K562 (cell line): Measurements from ENCODE around the gene TTC21A. TPM values are rescaled to one million over a fixed set of nuclear protein-coding genes. Genes with fewer than 3 reads are reported as not detected.
A peak's percentile ranks its signal among the peaks of the same experiment; 100 is the strongest.

ENCODE experiments used
- ATAC-seq: fragments of 200-7000 bp; cut with Tn5 transposase; 3 replicates; pipeline ENCODE4 v1.9.1; 2020; ENCODE audit warnings: moderate library complexity
- BruUV-seq: library from RNA; stranded (reverse); fragments of 400-500 nt; replicated peaks from 2 replicates; lab custom pipeline; 2021; lab: Mats Ljungman, UMichigan
- CTCF ChIA-PET: fragments of 300-600 bp; formaldehyde crosslinking; extraction: SDS; loops from one replicate; lab custom pipeline; 2021; ENCODE audit warnings: low intra/inter-chr PET ratio; lab: Yijun Ruan, JAX
- POLR2A ChIA-PET: fragments of 300-600, 350-650 bp; sonication (Branson Sonifier 250); formaldehyde crosslinking; extraction: SDS; loops from one replicate; lab custom pipeline; 2021; ENCODE audit warnings: antibody characterized with exemption, inconsistent platforms; lab: Yijun Ruan, JAX
- DNase-seq, 4 experiments: peaks; one replicate each; pipeline versions ENCODE4 v3.0.0 to v3.0.0-alpha.2; 2011 to 2018; ENCODE audit warnings: low spot score in 3 of 4, mixed read lengths in 3 of 4; ENCODE audit errors: extremely low read depth in 1 of 4
- FAIRE-seq: peaks from 2 replicates; lab custom pipeline; 2011; peaks lifted over from hg19 to GRCh38; lab: Jason Lieb, UNC
- H2AFZ ChIP-seq: 2 replicates; pipeline ENCODE4 v1.6.0; 2011; ENCODE audit warnings: low read depth, low read length, control low read depth, inconsistent platforms
- H3K27ac ChIP-seq: fragments of 200-600 bp; 3 replicates; pipeline ENCODE4 v1.8.0; 2011; ENCODE audit warnings: low read depth, mild to moderate bottlenecking, control low read depth, inconsistent platforms, low read length, moderate library complexity, mixed read lengths; ENCODE audit errors: extremely low read depth
- H3K27me3 ChIP-seq, 2 experiments: fragments of 300-600 bp in 1 of 2; 2 replicates in 1 of 2; 3 replicates in 1 of 2; pipeline versions ENCODE4 v1.6.0 to v1.8.0; 2011; ENCODE audit warnings: inconsistent platforms in 2 of 2, low read length in 2 of 2, mild to moderate bottlenecking in 1 of 2, mixed read lengths in 1 of 2, moderate library complexity in 1 of 2; ENCODE audit not compliant: control insufficient read depth in 2 of 2, insufficient read depth in 2 of 2
- H3K36me3 ChIP-seq: fragments of 300-600 bp; 3 replicates; pipeline ENCODE4 v1.8.0; 2011; ENCODE audit warnings: mild to moderate bottlenecking, low read length, inconsistent platforms; ENCODE audit not compliant: control insufficient read depth, insufficient read depth
- H3K4me1 ChIP-seq, 2 experiments: fragments of 200-600 bp in 1 of 2; replicated peaks in 1 of 2; 2 replicates in 1 of 2; 3 replicates in 1 of 2; pipeline versions ENCODE4 v1.5.1 to v1.8.0; 2011; ENCODE audit warnings: inconsistent platforms in 2 of 2, low read length in 2 of 2, mild to moderate bottlenecking in 1 of 2, mixed read lengths in 1 of 2, moderate library complexity in 1 of 2; ENCODE audit not compliant: control insufficient read depth in 2 of 2, insufficient read depth in 2 of 2
- H3K4me2 ChIP-seq: 2 replicates; pipeline ENCODE4 v1.6.1; 2011; ENCODE audit warnings: low read length, control low read depth, inconsistent platforms, mixed read lengths; ENCODE audit not compliant: insufficient read depth
- H3K4me3 ChIP-seq: fragments of 200-600 bp; sonication (generic), shearing (Covaris generic); 2 replicates; pipeline ENCODE4 v1.5.1; 2016; ENCODE audit warnings: control low read depth, inconsistent platforms
- H3K79me2 ChIP-seq: fragments of 200-600 bp; 3 replicates; pipeline ENCODE4 v1.8.0; 2011; ENCODE audit warnings: low read length, inconsistent platforms; ENCODE audit not compliant: control insufficient read depth, insufficient read depth
- H3K9ac ChIP-seq, 2 experiments: 2 replicates each; pipeline versions ENCODE4 v1.6.0 to v1.6.1; 2011; ENCODE audit warnings: low read depth in 2 of 2, low read length in 2 of 2, control low read depth in 1 of 2, inconsistent platforms in 1 of 2, mild to moderate bottlenecking in 1 of 2, mixed read lengths in 1 of 2; ENCODE audit not compliant: insufficient read depth in 1 of 2
- H3K9me1 ChIP-seq: one replicate; pipeline ENCODE4 v1.6.0; 2011; ENCODE audit warnings: inconsistent platforms, mild to moderate bottlenecking, low read length, moderate library complexity; ENCODE audit not compliant: control insufficient read depth, insufficient read depth
- H3K9me3 ChIP-seq: replicated peaks from 2 replicates; pipeline ENCODE4 v1.5.1; 2011; ENCODE audit warnings: low read depth, low read length, inconsistent platforms; ENCODE audit not compliant: control insufficient read depth, insufficient read depth
- H4K20me1 ChIP-seq: replicated peaks from 2 replicates; pipeline ENCODE4 v1.6.1; 2011; ENCODE audit warnings: low read length, inconsistent platforms, mixed read lengths; ENCODE audit not compliant: control insufficient read depth, insufficient read depth
- BMI1 ChIP-seq: fragments of 150-350 bp; IDR thresholded peaks from 2 replicates; pipeline ENCODE4 v1.6.1; 2014; ENCODE audit warnings: low read length
- SMC3 ChIP-seq: conservative IDR thresholded peaks from 2 replicates; pipeline ENCODE4 v1.6.1; 2011; ENCODE audit warnings: low read depth, low read length, improper control_type of control experiment; ENCODE audit not compliant: insufficient read depth
- ZBTB8A ChIP-seq: fragments of 450-650 bp; IDR thresholded peaks from 2 replicates; pipeline ENCODE4 v1.6.1; 2018; ENCODE audit warnings: mild to moderate bottlenecking, moderate library complexity; ENCODE audit not compliant: partially characterized antibody
- ZNF740 ChIP-seq, 3 experiments: fragments of 200-800 bp in 1 of 3; sonication (Bioruptor generic) in 1 of 3; sonication (generic) in 1 of 3; formaldehyde crosslinking in 1 of 3; IDR thresholded peaks; 2 replicates each; pipeline versions ENCODE4 v1.6.1 to v1.8.0; 2016 to 2022; ENCODE audit warnings: mild to moderate bottlenecking in 2 of 3, missing compliant biosample characterization in 2 of 3, missing genetic modification characterization in 2 of 3, missing genetic modification reagents in 1 of 3
- WGBS: fragments of 100-300 bp; shearing (Covaris generic); methylation state at CpG from one replicate; pipeline ENCODE4 v1.1.6; 2016; ENCODE audit warnings: low coverage, mixed read lengths; ENCODE audit not compliant: insufficient coverage; ENCODE audit errors: missing lambda C conversion rate; 5-methylcytosine and 5-hydroxymethylcytosine counted together
- in situ Hi-C: fragments of 300-500 bp; cut with MboI; formaldehyde crosslinking; loops from 4 replicates; pipeline ENCODE4 v1.15.0; 2018; ENCODE audit warnings: inconsistent platforms, mixed read lengths
- intact Hi-C: fragments of 100-400 bp; cut with micrococcal nuclease; formaldehyde crosslinking; loops from 2 replicates; pipeline ENCODE4 v1.14.2; 2022
- polyA plus RNA-seq, 8 experiments: library from polyadenylated mRNA; depleted of rRNA in 4 of 8; stranded (reverse) in 5 of 8; unstranded in 3 of 8; fragments of >200 nt; fragmentation: Nextera tagmentation in 2 of 8; fragmentation: Illumina TruSeq in 1 of 8; extraction: Ambion mirVana in 2 of 8; extraction: Trizol in 1 of 8; gene quantifications; 2 replicates each; pipeline versions ENCODE4 v1.2.1 to v1.2.3, GENCODE V29; 2011 to 2014; ENCODE audit warnings: inconsistent platforms in 1 of 8, missing spikeins in 1 of 8
- total RNA-seq, 7 experiments: library from RNA; depleted of rRNA in 6 of 7; stranded (reverse); fragments of >200 nt in 6 of 7; fragmentation: Illumina TruSeq in 2 of 7; extraction: Trizol in 2 of 7; gene quantifications; 2 replicates each; pipeline versions ENCODE4 v1.2.1 to v1.2.3, GENCODE V29; 2011 to 2021; ENCODE audit warnings: low replicate concordance in 1 of 7
- TF ChIP-seq, protein P1 (sequence below): sonication (generic); formaldehyde crosslinking; IDR thresholded peaks from 2 replicates; pipeline ENCODE4 v1.8.0; 2023; ENCODE audit warnings: mild to moderate bottlenecking, missing genetic modification reagents
- TF ChIP-seq, protein P2 (sequence below): fragments of 450-650 bp; formaldehyde crosslinking; IDR thresholded peaks from 2 replicates; pipeline ENCODE4 v1.4.0; 2020; ENCODE audit warnings: mild to moderate bottlenecking, moderate library complexity

Gene TTC21A
- total and polyA plus RNA-seq, 9 of the 15 experiments (the other 6 are each of a cell fraction or from before 2014, with no cell fraction given) = 0.22 to 1.4 (median 0.70) TPM

GRCh38 chr3:39124876-39125840, 17.7 kb downstream of the TTC21A start:
- ChIA-PET CTCF (interaction anchor here (0.7 to 3.0 kb wide), 5 partner anchors 59 to 252 kb away, joined by 3 to 42 read pairs (median 5); no protein-coding TSS in a partner anchor), POLR2A (interaction anchor here (0.6 to 4.1 kb wide), 11 partner anchors 8 to 163 kb away, joined by 3 to 16 read pairs (median 4); no protein-coding TSS in a partner anchor)
- no peak overlapping the region for H3K4me3 ChIP-seq
- H3K4me2 ChIP-seq = no peak overlapping the region
- ATAC-seq (peak; percentile 81), DNase-seq (peak in 2 of 4 experiments; percentile 53 to 62), FAIRE-seq (peak; percentile 78)
- no peak overlapping the region for H3K27ac ChIP-seq
- no peak overlapping the region for H3K9ac ChIP-seq
- H2AFZ ChIP-seq = peak overlapping the region; percentile 51; the same call in 1 of the 2 replicates
- no peaks in the 10 kb centered on the region for H4K20me1 ChIP-seq
- 25% methylated on average over 5 of the region's 5 CpGs for WGBS
- in situ Hi-C loops = loop anchor here (5.0 to 10.0 kb wide), 3 partner anchors 62 to 260 kb away; partner anchors contain the start of gene SLC25A38
- H3K27me3 ChIP-seq = no peaks in the 10 kb centered on the region
- no peaks in the 10 kb centered on the region for H3K9me3 ChIP-seq
- H3K36me3 ChIP-seq = no peaks in the 10 kb centered on the region
- no peaks in the 10 kb centered on the region; a peak in 1 of 5 replicates for H3K4me1 ChIP-seq
- intact Hi-C loops = loop anchor here (5.0 kb wide), 2 partner anchors 82 to 252 kb away; no protein-coding TSS in a partner anchor
- no peaks in the 10 kb centered on the region for H3K79me2 ChIP-seq
- H3K9me1 ChIP-seq = no peaks in the 10 kb centered on the region
- no TSS peak for BruUV-seq
- peak; percentile 41 for TF ChIP-seq SMC3
- TF ChIP-seq, protein P1, sequence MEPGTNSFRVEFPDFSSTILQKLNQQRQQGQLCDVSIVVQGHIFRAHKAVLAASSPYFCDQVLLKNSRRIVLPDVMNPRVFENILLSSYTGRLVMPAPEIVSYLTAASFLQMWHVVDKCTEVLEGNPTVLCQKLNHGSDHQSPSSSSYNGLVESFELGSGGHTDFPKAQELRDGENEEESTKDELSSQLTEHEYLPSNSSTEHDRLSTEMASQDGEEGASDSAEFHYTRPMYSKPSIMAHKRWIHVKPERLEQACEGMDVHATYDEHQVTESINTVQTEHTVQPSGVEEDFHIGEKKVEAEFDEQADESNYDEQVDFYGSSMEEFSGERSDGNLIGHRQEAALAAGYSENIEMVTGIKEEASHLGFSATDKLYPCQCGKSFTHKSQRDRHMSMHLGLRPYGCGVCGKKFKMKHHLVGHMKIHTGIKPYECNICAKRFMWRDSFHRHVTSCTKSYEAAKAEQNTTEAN (CRISPR knock-in tag) = no peak
- TF ChIP-seq ZNF740 (CRISPR knock-in tag; IDR thresholded peaks at IDR 0.05) = 0 out of 2 replicates have a peak, but pooled peaks have one; percentile 23
- TF ChIP-seq ZNF740 (tag; IDR thresholded peaks at IDR 0.05) = no peak
- TF ChIP-seq ZBTB8A = no peak
- TF ChIP-seq BMI1 = no peak
- TF ChIP-seq, protein P2, sequence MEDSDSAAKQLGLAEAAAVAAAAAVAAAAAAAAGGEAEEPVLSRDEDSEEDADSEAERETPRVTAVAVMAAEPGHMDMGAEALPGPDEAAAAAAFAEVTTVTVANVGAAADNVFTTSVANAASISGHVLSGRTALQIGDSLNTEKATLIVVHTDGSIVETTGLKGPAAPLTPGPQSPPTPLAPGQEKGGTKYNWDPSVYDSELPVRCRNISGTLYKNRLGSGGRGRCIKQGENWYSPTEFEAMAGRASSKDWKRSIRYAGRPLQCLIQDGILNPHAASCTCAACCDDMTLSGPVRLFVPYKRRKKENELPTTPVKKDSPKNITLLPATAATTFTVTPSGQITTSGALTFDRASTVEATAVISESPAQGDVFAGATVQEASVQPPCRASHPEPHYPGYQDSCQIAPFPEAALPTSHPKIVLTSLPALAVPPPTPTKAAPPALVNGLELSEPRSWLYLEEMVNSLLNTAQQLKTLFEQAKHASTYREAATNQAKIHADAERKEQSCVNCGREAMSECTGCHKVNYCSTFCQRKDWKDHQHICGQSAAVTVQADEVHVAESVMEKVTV (CRISPR knock-in tag) = peak; percentile 45
